Measurements from ENCODE around the gene DCAF15. TPM values are rescaled to one million over a fixed set of nuclear protein-coding genes. Genes with fewer than 3 reads are reported as not detected.

The DCAF15 gene
- total RNA-seq, 1 donor from 2014 or later = 28.6 TPM

DNA sequence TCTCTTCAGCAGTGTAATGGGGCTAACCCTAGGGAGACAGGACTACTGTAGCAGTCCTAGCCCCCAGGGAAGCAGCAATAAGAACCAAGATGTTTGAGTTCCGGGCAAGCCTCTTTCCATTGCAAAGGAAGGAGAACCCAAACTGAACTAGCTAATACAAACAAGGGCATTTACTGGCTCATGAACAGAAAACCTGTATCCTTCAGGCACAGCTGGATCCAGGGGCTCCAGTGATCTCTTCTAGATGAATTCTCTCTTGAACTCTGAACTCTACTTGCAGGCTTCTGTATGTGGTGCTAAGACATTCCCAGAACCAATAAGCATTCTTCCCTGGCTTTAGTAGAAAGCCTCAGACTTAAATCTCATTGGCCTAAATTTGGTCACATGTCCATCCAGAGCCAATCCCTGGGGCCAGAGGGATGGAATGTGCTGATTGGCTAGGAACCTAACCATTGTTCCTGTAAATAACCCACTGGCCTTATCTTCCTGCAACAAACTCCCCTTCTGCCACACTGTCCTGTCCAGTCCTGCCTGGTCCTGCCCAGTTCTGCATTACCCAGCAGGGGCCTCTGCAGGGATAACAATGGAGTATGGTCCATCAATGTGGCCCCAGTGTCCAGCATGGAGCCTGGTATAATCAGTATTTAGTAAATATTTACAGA lies 10.2 kb upstream of the DCAF15 start:
- Histone ChIP-seq H3K9me3 (ENCODE audit: low read depth) (no peaks in the 10 kb centered on the region), H3F3A (ENCODE audit: low read depth) (peaks cover 3% of the 10 kb centered on the region), H3K9ac (no peak overlapping the region), H3K36me3 (no peaks in the 10 kb centered on the region), H2AFZ (replicated peaks) (no peak overlapping the region), H3K4me1 (peaks cover 12% of the 10 kb centered on the region), H3K4me2 (no peak overlapping the region), H3K79me2 (ENCODE audit: low read depth) (no peaks in the 10 kb centered on the region), H3K4me3 (no peak overlapping the region), H3K27ac (no peak overlapping the region), H3K27me3 (no peaks in the 10 kb centered on the region), H4K20me1 (ENCODE audit: low read depth) (no peaks in the 10 kb centered on the region)
- H3K27me3 Mint-ChIP-seq (ENCODE audit: insufficient read depth, low read depth) = peaks cover 4% of the 10 kb centered on the region
- no peaks in the 10 kb centered on the region for H3K9me3 Mint-ChIP-seq
- H3K4me1 Mint-ChIP-seq = peaks cover 5% of the 10 kb centered on the region
- TF ChIP-seq EZH2 (IDR thresholded peaks at IDR 0.05) (no peak), CTCF (IDR thresholded peaks at IDR 0.05) (no peak), EZH2phosphoT487 (IDR thresholded peaks at IDR 0.05) (no peak)
- no peak overlapping the region for H3K4me3 Mint-ChIP-seq
- no peaks in the 10 kb centered on the region for H3K36me3 Mint-ChIP-seq
- H3K27ac Mint-ChIP-seq = no peak overlapping the region
- no peak for DNase-seq (ENCODE audit: low spot score)

DNA sequence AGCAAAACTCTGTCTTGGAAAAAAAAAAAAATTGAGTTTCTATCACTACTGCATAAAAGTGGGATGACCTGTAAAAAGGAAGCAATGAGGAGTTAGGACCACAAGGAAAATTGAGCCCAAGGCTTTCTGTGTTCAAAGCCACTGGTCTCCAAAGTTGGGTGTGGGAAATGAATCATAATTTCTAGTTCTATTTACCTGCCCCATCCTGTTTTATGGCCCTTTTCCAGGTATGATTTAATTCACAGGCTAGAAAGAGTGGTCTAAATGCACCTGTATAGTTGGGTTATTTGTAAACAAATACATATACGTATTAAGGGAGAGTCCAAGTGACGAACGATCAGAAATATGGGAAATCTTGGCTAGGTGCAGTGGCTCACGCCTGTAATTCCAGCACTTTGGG lies 5.9 kb upstream of the DCAF15 start:
- H3K4me2 ChIP-seq = no peak overlapping the region
- Mint-ChIP-seq H3K4me3 (no peak overlapping the region), H3K9me3 (no peaks in the 10 kb centered on the region), H3K36me3 (no peaks in the 10 kb centered on the region), H3K27ac (no peak overlapping the region), H3K27me3 (ENCODE audit: insufficient read depth, low read depth) (peaks cover 10% of the 10 kb centered on the region), H3K4me1 (no peaks in the 10 kb centered on the region)
- H3K9me3 ChIP-seq (ENCODE audit: low read depth) = no peaks in the 10 kb centered on the region
- H3K27me3 ChIP-seq = no peaks in the 10 kb centered on the region
- no peak overlapping the region for H3K9ac ChIP-seq
- TF ChIP-seq EZH2phosphoT487 (IDR thresholded peaks at IDR 0.05) (no peak), CTCF (IDR thresholded peaks at IDR 0.05) (no peak), EZH2 (IDR thresholded peaks at IDR 0.05) (no peak)
- H3K4me1 ChIP-seq = no peaks in the 10 kb centered on the region
- H3F3A ChIP-seq (ENCODE audit: low read depth) = no peaks in the 10 kb centered on the region
- H4K20me1 ChIP-seq (ENCODE audit: low read depth) = no peaks in the 10 kb centered on the region
- no peak overlapping the region for H3K27ac ChIP-seq
- H3K4me3 ChIP-seq = no peak overlapping the region
- DNase-seq (ENCODE audit: low spot score) = no peak
- H3K36me3 ChIP-seq = no peaks in the 10 kb centered on the region
- no peak overlapping the region for H2AFZ ChIP-seq (replicated peaks)
- H3K79me2 ChIP-seq (ENCODE audit: low read depth) = no peaks in the 10 kb centered on the region

DNA sequence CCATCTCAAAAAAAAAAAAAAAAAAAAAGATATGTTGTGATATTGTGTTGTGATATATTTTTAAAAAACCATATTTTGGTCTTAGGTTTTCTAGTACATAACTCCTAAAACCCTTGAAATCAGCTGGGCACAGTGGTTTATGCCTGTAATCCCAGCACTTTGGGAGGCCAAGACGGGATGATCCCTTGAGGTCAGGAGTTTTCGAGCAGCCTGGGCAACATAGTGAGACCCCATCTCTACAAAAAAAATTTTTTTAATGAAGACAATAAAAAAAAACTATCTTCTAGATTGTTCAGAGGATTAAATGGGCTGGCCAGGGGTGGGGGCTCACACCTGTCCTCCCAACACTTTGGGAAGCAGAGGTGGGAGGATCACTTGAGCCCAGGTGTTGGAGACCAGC lies 1.3 kb upstream of the DCAF15 start:
- Histone ChIP-seq H3K4me1 (peaks cover 6% of the 10 kb centered on the region), H3K9ac (no peak overlapping the region), H3K4me2 (no peak overlapping the region), H3K27me3 (no peaks in the 10 kb centered on the region), H3K36me3 (no peaks in the 10 kb centered on the region), H3K27ac (no peak overlapping the region), H4K20me1 (ENCODE audit: low read depth) (peaks cover 25% of the 10 kb centered on the region), H2AFZ (replicated peaks) (no peak overlapping the region), H3K4me3 (no peak overlapping the region), H3K79me2 (ENCODE audit: low read depth) (peaks cover 28% of the 10 kb centered on the region), H3F3A (ENCODE audit: low read depth) (peaks cover 4% of the 10 kb centered on the region), H3K9me3 (ENCODE audit: low read depth) (no peaks in the 10 kb centered on the region)
- Mint-ChIP-seq H3K27ac (no peak overlapping the region), H3K4me1 (peaks cover 7% of the 10 kb centered on the region), H3K27me3 (ENCODE audit: insufficient read depth, low read depth) (peaks cover 8% of the 10 kb centered on the region), H3K9me3 (no peaks in the 10 kb centered on the region), H3K36me3 (peaks cover 4% of the 10 kb centered on the region), H3K4me3 (no peak overlapping the region)
- TF ChIP-seq EZH2phosphoT487 (IDR thresholded peaks at IDR 0.05) (no peak), CTCF (IDR thresholded peaks at IDR 0.05) (no peak), EZH2 (IDR thresholded peaks at IDR 0.05) (no peak)
- no peak for DNase-seq (ENCODE audit: low spot score)
